SK-N-SH (cell line): Measurements from ENCODE around the gene NAXE. TPM values are rescaled to one million over a fixed set of nuclear protein-coding genes. Genes with fewer than 3 reads are reported as not detected.

Experiments used
- CTCF ChIP-seq: fragments of 200-600 bp; sonication (generic); IDR thresholded peaks from 2 replicates; pipeline ENCODE4 v1.6.1; 2017; ENCODE audit warnings: antibody characterized with exemption, mild to moderate bottlenecking, moderate library complexity
- EZH2phosphoT487 ChIP-seq: fragments of 200-600 bp; sonication (generic); IDR thresholded peaks from 2 replicates; pipeline ENCODE4 v1.6.1; 2017; ENCODE audit warnings: low read depth, mixed run types, mild to moderate bottlenecking, antibody characterized with exemption, moderate library complexity, borderline replicate concordance
- FOSL2 ChIP-seq: IDR thresholded peaks from 2 replicates; pipeline ENCODE4 v1.4.0; 2012; ENCODE audit warnings: low read depth, mild to moderate bottlenecking, moderate library complexity, borderline replicate concordance
- FOXJ3 ChIP-seq: sonication (generic); formaldehyde crosslinking; IDR thresholded peaks from 2 replicates; pipeline ENCODE4 v1.5.1; 2020; ENCODE audit warnings: mild to moderate bottlenecking, missing genetic modification reagents
- GABPA ChIP-seq: IDR thresholded peaks from 2 replicates; pipeline ENCODE4 v1.4.0; 2012; ENCODE audit warnings: low read depth, mild to moderate bottlenecking
- NFIC ChIP-seq: IDR thresholded peaks from 2 replicates; pipeline ENCODE4 v1.4.0; 2012; ENCODE audit warnings: borderline replicate concordance
- POLR2AphosphoS5 ChIP-seq: IDR thresholded peaks from 2 replicates; pipeline ENCODE4 v1.6.1; 2012; ENCODE audit warnings: low read depth, low read length
- RAD21 ChIP-seq: IDR thresholded peaks from 2 replicates; pipeline ENCODE4 v1.6.1; 2012; ENCODE audit warnings: mild to moderate bottlenecking, low read length
- RCOR1 ChIP-seq: fragments of 150-350 bp; IDR thresholded peaks from 2 replicates; pipeline ENCODE4 v1.6.1; 2017; ENCODE audit warnings: antibody characterized with exemption, low read length
- REST ChIP-seq: IDR thresholded peaks from 2 replicates; pipeline ENCODE4 v1.6.1; 2012; ENCODE audit warnings: mild to moderate bottlenecking, low read depth, low read length, moderate library complexity
- SIN3A ChIP-seq: IDR thresholded peaks from 2 replicates; pipeline ENCODE4 v1.6.1; 2012; ENCODE audit warnings: low read depth, mild to moderate bottlenecking, low read length, moderate library complexity, borderline replicate concordance
- SMC3 ChIP-seq: IDR thresholded peaks from 2 replicates; pipeline ENCODE4 v1.6.1; 2012; ENCODE audit warnings: low read depth, low read length, improper control_type of control experiment
- USF1 ChIP-seq: IDR thresholded peaks from 2 replicates; pipeline ENCODE4 v1.4.0; 2012; ENCODE audit warnings: low read depth, borderline replicate concordance
- YY1 ChIP-seq: IDR thresholded peaks from 2 replicates; pipeline ENCODE4 v1.4.0; 2012; ENCODE audit warnings: low read depth, mild to moderate bottlenecking
- polyA plus RNA-seq, 3 experiments: library from polyadenylated mRNA; depleted of rRNA; stranded (reverse); fragments of >200 nt; gene quantifications; 2 replicates each; pipeline ENCODE4 v1.2.3, GENCODE V29; 2012

The NAXE gene
- polyA plus RNA-seq, 1 of the 3 experiments (the other 2 are of a cell fraction), result 98.4 TPM

GRCh38 chr1:156601122-156601830 lies 9.7 kb downstream of the NAXE start, which contains the start of gene GPATCH4 (continued):
- TF ChIP-seq REST, result peak; percentile 17; the same call in 1 of the 2 replicates
- 0 out of 2 replicates have a peak, but pooled peaks have one; percentile 9 for TF ChIP-seq USF1
- no peak for TF ChIP-seq FOXJ3 (CRISPR knock-in tag)
- no peak for TF ChIP-seq FOSL2
- peak; percentile 99 for TF ChIP-seq SIN3A
- peak; percentile 41; the same call in 1 of the 2 replicates for TF ChIP-seq RCOR1
- TF ChIP-seq YY1, result peak; percentile 97
- TF ChIP-seq CTCF, result no peak
- peak; percentile 93 for TF ChIP-seq POLR2AphosphoS5
- peak; percentile 87 for TF ChIP-seq GABPA
- no peak for TF ChIP-seq SMC3
- no peak for TF ChIP-seq EZH2phosphoT487
- no peak for TF ChIP-seq RAD21
- TF ChIP-seq NFIC, result no peak
- TF ChIP-seq, all 33 proteins: peak for 15
